Spleen (tissue), 7 donors: Measurements from ENCODE around the gene KLHL13.

ENCODE experiments used
- CTCF ChIP-seq, 11 experiments: fragments of 200-600 bp in 7 of 11; fragments of 450-650 bp in 4 of 11; sonication (generic) in 4 of 11; IDR thresholded peaks in 8 of 11; conservative IDR thresholded peaks in 3 of 11; 1 replicate in 7 of 11; 2 replicates in 4 of 11; pipeline versions ENCODE4 v1.4.0 to v1.8.0; 2016 to 2021; ENCODE audit warnings: antibody characterized with exemption in 11 of 11, inconsistent platforms in 4 of 11, mild to moderate bottlenecking in 1 of 11
- POLR2A ChIP-seq, 3 donors: fragments of 450-650 bp; IDR thresholded peaks; one replicate each; pipeline ENCODE4 v1.5.1; 2017; ENCODE audit warnings: antibody characterized with exemption in 3 of 3, mild to moderate bottlenecking in 1 of 3
- POLR2AphosphoS5 ChIP-seq, 3 donors: sonication (generic); formaldehyde crosslinking; IDR thresholded peaks; one replicate each; pipeline ENCODE4 v1.5.1; 2017; ENCODE audit warnings: antibody characterized with exemption in 3 of 3
- donor health status: DM: no; HTN: no; CAD: no; lungs with moderate emphysema.
- donor health status: DM: no; HTN: no; CAD: no.
- donor health status: DM: no; HTN: no; CAD: no.

GRCh38 chrX:118056870-118057269 is 59.7 kb downstream of the KLHL13 start:
- no peak for TF ChIP-seq CTCF (IDR thresholded peaks at IDR 0.05 in 8 of 11, conservative IDR thresholded peaks at IDR 0.05 in 3 of 11)
- no peak for TF ChIP-seq POLR2A (IDR thresholded peaks at IDR 0.05)
- no peak for TF ChIP-seq POLR2AphosphoS5 (IDR thresholded peaks at IDR 0.05)
